ENCODE data around the gene LCN10. TPM values are rescaled to one million over a fixed set of nuclear protein-coding genes. Genes with fewer than 3 reads are reported as not detected.

The LCN10 gene
- total RNA-seq, 1 experiment from 2014 or later: not detected

- H3K9me3 ChIP-seq (ENCODE audit: control insufficient read depth, insufficient read depth, low read depth, low read length): no peaks in the 10 kb centered on the region
- CTCF ChIA-PET: no interaction called here
- DNase-seq (ENCODE audit: low read depth, low spot score): no peak
- H3K27me3 ChIP-seq (ENCODE audit: control insufficient read depth, insufficient read depth, low read length): no peaks in the 10 kb centered on the region
- POLR2A ChIA-PET: no interaction called here
- H3K4me1 ChIP-seq (ENCODE audit: control insufficient read depth, insufficient read depth, low read length): no peaks in the 10 kb centered on the region
- H3K4me3 ChIP-seq (ENCODE audit: low read depth in 2 of 2, low read length in 2 of 2): no peak overlapping the region
- ATAC-seq: no peak
- intact Hi-C loops (cut with micrococcal nuclease; ENCODE audit: unreplicated experiment) (no loop called here), in situ Hi-C loops (cut with HindIII; ENCODE audit: low pct_unique_long_range_greater_than_20kb, low sequenced_read_pairs) (no loop called here)
- BruUV-seq (replicated peaks): no TSS peak
- H3K36me3 ChIP-seq (ENCODE audit: control insufficient read depth, insufficient read depth, low read length): no peaks in the 10 kb centered on the region
- TF ChIP-seq SIN3A (IDR thresholded peaks at IDR 0.05; ENCODE audit: borderline replicate concordance, insufficient read depth, low read depth, low read length): no peak
- TF ChIP-seq REST (IDR thresholded peaks at IDR 0.05; ENCODE audit: insufficient read depth in 1 of 2, low read depth in 2 of 2, low read length in 1 of 2): no peak
- no peak for TF ChIP-seq CTCF (IDR thresholded peaks at IDR 0.05)
- no peak for TF ChIP-seq TCF7L2 (IDR thresholded peaks at IDR 0.05; ENCODE audit: low read depth, low read length)
- H3K27ac ChIP-seq (ENCODE audit: low read length): no peak overlapping the region
Measured at GRCh38 chr9:136739509-136739908, 3.2 kb downstream of the LCN10 start.

- BruUV-seq (replicated peaks): no TSS peak
- ATAC-seq (no peak), DNase-seq (ENCODE audit: low read depth, low spot score) (no peak)
- Histone ChIP-seq H3K9me3 (ENCODE audit: control insufficient read depth, insufficient read depth, low read depth, low read length) (no peaks in the 10 kb centered on the region), H3K27ac (ENCODE audit: low read length) (no peak overlapping the region), H3K4me3 (ENCODE audit: low read depth in 2 of 2, low read length in 2 of 2) (no peak overlapping the region), H3K27me3 (ENCODE audit: control insufficient read depth, insufficient read depth, low read length) (no peaks in the 10 kb centered on the region), H3K4me1 (ENCODE audit: control insufficient read depth, insufficient read depth, low read length) (no peaks in the 10 kb centered on the region), H3K36me3 (ENCODE audit: control insufficient read depth, insufficient read depth, low read length) (no peaks in the 10 kb centered on the region)
- in situ Hi-C loops (cut with HindIII; ENCODE audit: low pct_unique_long_range_greater_than_20kb, low sequenced_read_pairs) (no loop called here), intact Hi-C loops (cut with micrococcal nuclease; ENCODE audit: unreplicated experiment) (no loop called here)
- ChIA-PET POLR2A (no interaction called here), CTCF (no interaction called here)
- TF ChIP-seq TCF7L2 (IDR thresholded peaks at IDR 0.05; ENCODE audit: low read depth, low read length) (no peak), POLR2AphosphoS5 (IDR thresholded peaks at IDR 0.05; ENCODE audit: low read depth, low read length) (no peak), REST (IDR thresholded peaks at IDR 0.05; ENCODE audit: insufficient read depth in 1 of 2, low read depth in 2 of 2, low read length in 1 of 2) (no peak), SIN3A (IDR thresholded peaks at IDR 0.05; ENCODE audit: borderline replicate concordance, insufficient read depth, low read depth, low read length) (no peak), CTCF (IDR thresholded peaks at IDR 0.05) (no peak)
Measured at GRCh38 chr9:136738960-136739359, 3.8 kb downstream of the LCN10 start.
